Measurements from ENCODE around the gene NFIX. TPM values are rescaled to one million over a fixed set of nuclear protein-coding genes. Genes with fewer than 3 reads are reported as not detected.

The NFIX gene
- total RNA-seq, 1 donor from 2014 or later, result 23.3 TPM

GRCh38 chr19:13018035-13018914, 23.0 kb downstream of the NFIX start:
- no peak for DNase-seq (ENCODE audit: low read depth)

GRCh38 chr19:13019332-13019731, 24.1 kb downstream of the NFIX start:
- no peak for DNase-seq (ENCODE audit: low read depth)

- DNase-seq (ENCODE audit: low read depth), result no peak
Observed at GRCh38 chr19:13020002-13020414, 24.7 kb downstream of the NFIX start.

- peak; percentile 83 for DNase-seq (ENCODE audit: low read depth)
Observed at GRCh38 chr19:13022111-13022858, 27.0 kb downstream of the NFIX start.

GRCh38 chr19:13022859-13023636, 27.8 kb downstream of the NFIX start:
- DNase-seq (ENCODE audit: low read depth), result peak; percentile 95

GRCh38 chr19:13023656-13024055, 28.4 kb downstream of the NFIX start:
- DNase-seq (ENCODE audit: low read depth), result no peak

- no peak for DNase-seq (ENCODE audit: low read depth)
Observed at GRCh38 chr19:13024126-13024950, 29.1 kb downstream of the NFIX start.

- DNase-seq (ENCODE audit: low read depth), result no peak
Observed at GRCh38 chr19:13024951-13025697, 29.8 kb downstream of the NFIX start.

- DNase-seq (ENCODE audit: low read depth), result no peak
Observed at GRCh38 chr19:13025819-13026456, 30.7 kb downstream of the NFIX start.

GRCh38 chr19:13026462-13027370, 31.4 kb downstream of the NFIX start:
- no peak for DNase-seq (ENCODE audit: low read depth)

GRCh38 chr19:13027557-13027956, 32.3 kb downstream of the NFIX start:
- DNase-seq (ENCODE audit: low read depth), result no peak

GRCh38 chr19:13028027-13028426, 32.8 kb downstream of the NFIX start:
- no peak for DNase-seq (ENCODE audit: low read depth)

- no peak for DNase-seq (ENCODE audit: low read depth)
Observed at GRCh38 chr19:13029301-13029880, 34.1 kb downstream of the NFIX start.

- no peak for DNase-seq (ENCODE audit: low read depth)
Observed at GRCh38 chr19:13029893-13030292, 34.6 kb downstream of the NFIX start.

- peak; percentile 76 for DNase-seq (ENCODE audit: low read depth)
Observed at GRCh38 chr19:13031917-13032623, 36.8 kb downstream of the NFIX start.

GRCh38 chr19:13032837-13033236, 37.6 kb downstream of the NFIX start:
- DNase-seq (ENCODE audit: low read depth), result no peak

- DNase-seq (ENCODE audit: low read depth), result no peak
Observed at GRCh38 chr19:13033244-13033643, 38.0 kb downstream of the NFIX start.

All from myocyte (in vitro differentiated cells).